A549 (cell line): ENCODE data around the gene INPPL1. TPM values are rescaled to one million over a fixed set of nuclear protein-coding genes. Genes with fewer than 3 reads are reported as not detected.
"Not testable (repeated sequence)": the region's sequence is repeated elsewhere in the genome, so short reads cannot be mapped to it uniquely, and the experiment has no call there.

ENCODE experiments used
- ATAC-seq, 2 experiments: fragments of 200-7000 bp in 1 of 2; fragments of >200 bp in 1 of 2; cut with Nextera tagmentation in 1 of 2; cut with Tn5 transposase in 1 of 2; 3 replicates each; pipeline versions ENCODE4 v1.8.0 to v1.9.1; 2018 to 2020; ENCODE audit warnings: mild to moderate bottlenecking in 1 of 2, moderate library complexity in 1 of 2
- CTCF ChIA-PET: fragments of 300-600 bp; sonication (Branson Sonifier 250); formaldehyde crosslinking; extraction: SDS; loops from one replicate; lab custom pipeline; 2021; ENCODE audit warnings: antibody characterized with exemption, inconsistent platforms; lab: Yijun Ruan, JAX
- POLR2A ChIA-PET: fragments of 350-600 bp; formaldehyde crosslinking; extraction: SDS; loops from one replicate; lab custom pipeline; 2021; ENCODE audit warnings: antibody characterized with exemption, inconsistent platforms; lab: Yijun Ruan, JAX
- DNase-seq, 2 experiments: peaks; one replicate each; pipeline versions ENCODE4 v3.0.0 to v3.0.0-alpha.2; 2011 to 2016; ENCODE audit warnings: low read depth in 1 of 2, low spot score in 1 of 2
- FAIRE-seq: peaks from 2 replicates; lab custom pipeline; 2011; peaks lifted over from hg19 to GRCh38; lab: Jason Lieb, UNC
- H3K27ac ChIP-seq, 2 experiments: fragments of >200 bp; sonication (Bioruptor Twin); formaldehyde crosslinking; 3 replicates each; pipeline ENCODE4 v1.5.1; 2016 to 2017
- H3K4me1 ChIP-seq: fragments of >200 bp; sonication (Bioruptor Twin); formaldehyde crosslinking; 3 replicates; pipeline ENCODE4 v1.6.1; 2016
- H3K4me2 ChIP-seq: fragments of >200 bp; sonication (Bioruptor Twin); formaldehyde crosslinking; 3 replicates; pipeline ENCODE4 v1.6.1; 2016
- H3K4me3 ChIP-seq: fragments of >200 bp; sonication (Bioruptor Twin); formaldehyde crosslinking; 3 replicates; pipeline ENCODE4 v1.5.1; 2016
- H3K9me3 ChIP-seq: fragments of >200 bp; sonication (Bioruptor Twin); formaldehyde crosslinking; 3 replicates; pipeline ENCODE4 v1.6.1; 2016
- ATOH8 ChIP-seq: fragments of 250-450 bp; sonication (Bioruptor Pico); IDR thresholded peaks from 2 replicates; pipeline ENCODE4 v1.5.0; 2020; ENCODE audit warnings: low read depth, mild to moderate bottlenecking, moderate library complexity
- BHLHE40 ChIP-seq: IDR thresholded peaks from 2 replicates; pipeline ENCODE4 v1.6.1; 2012; ENCODE audit warnings: low read depth, low read length, inconsistent platforms
- CBX2 ChIP-seq: fragments of 200-600 bp; sonication (generic); IDR thresholded peaks from 2 replicates; pipeline ENCODE4 v1.6.1; 2016; ENCODE audit warnings: low read depth, mild to moderate bottlenecking, borderline replicate concordance
- EHF ChIP-seq: fragments of 250-450 bp; sonication (Bioruptor Pico); IDR thresholded peaks from 2 replicates; pipeline ENCODE4 v1.5.0; 2020; ENCODE audit warnings: mild to moderate bottlenecking
- EP300 ChIP-seq, 2 experiments: fragments of >200 bp; sonication (Bioruptor Twin); formaldehyde crosslinking; IDR thresholded peaks; 2 replicates in 1 of 2; 3 replicates in 1 of 2; pipeline ENCODE4 v1.6.1; 2016 to 2017
- FOXS1 ChIP-seq: fragments of 250-450 bp; sonication (Bioruptor Pico); IDR thresholded peaks from 2 replicates; pipeline ENCODE4 v1.5.0; 2020; ENCODE audit warnings: mild to moderate bottlenecking, moderate library complexity
- HEYL ChIP-seq: fragments of 250-450 bp; sonication (Bioruptor Pico); IDR thresholded peaks from 2 replicates; pipeline ENCODE4 v1.8.0; 2021; ENCODE audit warnings: mild to moderate bottlenecking, moderate library complexity
- NPAS2 ChIP-seq: fragments of 250-450 bp; sonication (Bioruptor Pico); IDR thresholded peaks from 2 replicates; pipeline ENCODE4 v1.8.0; 2022; ENCODE audit warnings: mild to moderate bottlenecking, moderate library complexity, borderline replicate concordance
- PBX3 ChIP-seq: IDR thresholded peaks from 2 replicates; pipeline ENCODE4 v1.6.1; 2012
- POLR2AphosphoS2 ChIP-seq: conservative IDR thresholded peaks from 2 replicates; pipeline ENCODE4 v1.6.1; 2012; ENCODE audit warnings: low read length, improper control_type of control experiment, inconsistent platforms
- RARB ChIP-seq: fragments of 250-450 bp; sonication (Bioruptor Pico); IDR thresholded peaks from 2 replicates; pipeline ENCODE4 v1.8.0; 2021; ENCODE audit warnings: mild to moderate bottlenecking, moderate library complexity
- USF2 ChIP-seq: fragments of 450-650 bp; IDR thresholded peaks from 2 replicates; pipeline ENCODE4 v1.6.1; 2014; ENCODE audit warnings: antibody characterized with exemption
- WGBS: methylation state at CpG from one replicate; pipeline ENCODE4 v1.1.6; 2017; ENCODE audit errors: missing lambda C conversion rate; 5-methylcytosine and 5-hydroxymethylcytosine counted together
- polyA plus RNA-seq, 4 experiments: library from polyadenylated mRNA; depleted of rRNA in 3 of 4; stranded (reverse); fragments of >200 nt; fragmentation: RNase III in 1 of 4; extraction: RNeasy Plus Mini Kit Qiagen cat#74134 plus additional on column Dnase treatment in 1 of 4; gene quantifications; 2 replicates in 3 of 4; 3 replicates in 1 of 4; pipeline ENCODE4 v1.2.3, GENCODE V29; 2011 to 2017

The INPPL1 gene
- polyA plus RNA-seq, 2 of the 4 experiments (the other 2 are of a cell fraction), result 67.4 to 103 TPM

DNA sequence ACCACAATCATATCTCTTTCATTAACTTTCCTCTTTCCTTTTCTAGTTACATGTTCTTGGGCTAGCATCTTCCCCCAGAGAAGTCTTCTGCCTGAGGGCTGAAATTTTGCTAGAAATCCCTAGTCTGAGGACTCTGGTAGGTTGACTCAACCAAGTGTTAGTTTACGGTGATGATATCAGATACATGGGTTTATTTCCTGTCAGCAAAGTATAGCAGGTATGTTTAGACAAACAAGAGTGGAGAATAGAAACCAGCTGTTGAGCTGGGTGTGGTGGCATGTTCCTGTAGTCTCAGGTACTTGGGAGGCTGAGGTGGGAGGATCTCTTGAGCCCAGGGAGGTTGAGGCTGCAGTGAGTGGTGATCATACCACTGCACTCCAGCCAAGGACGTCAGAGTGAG is 21.4 kb upstream of the INPPL1 start:
- WGBS, result 48% methylated on average over 2 of the region's 2 CpGs
- no peak overlapping the region for H3K4me3 ChIP-seq
- FAIRE-seq (no peak), ATAC-seq (no peak), DNase-seq (no peak)
- CTCF ChIA-PET, result interaction anchor here (2.0 kb wide), 1 partner anchor 20 kb away, joined by 6 read pairs; no protein-coding TSS in a partner anchor
- TF ChIP-seq EP300 (IDR thresholded peaks at IDR 0.05), result no peak
- H3K4me1 ChIP-seq, result no peaks in the 10 kb centered on the region
- POLR2A ChIA-PET, result no interaction called here
- no peaks in the 10 kb centered on the region for H3K9me3 ChIP-seq
- H3K4me2 ChIP-seq, result no peak overlapping the region
- H3K27ac ChIP-seq, result no peak overlapping the region

GRCh38 chr11:72204886-72205285 is 19.7 kb upstream of the INPPL1 start:
- FAIRE-seq, result no peak
- no peak overlapping the region for H3K27ac ChIP-seq
- TF ChIP-seq USF2 (no peak), POLR2AphosphoS2 (no peak), EHF (no peak), ATOH8 (no peak), RARB (CRISPR knock-in tag) (no peak), FOXS1 (CRISPR knock-in tag) (no peak), NPAS2 (CRISPR knock-in tag) (no peak)
- H3K4me3 ChIP-seq, result no peak overlapping the region
- ATAC-seq, result no peak
- H3K4me2 ChIP-seq, result no peak overlapping the region
- DNase-seq, result no peak
- ChIA-PET CTCF (interaction anchor here (0.6 to 1.1 kb wide), 5 partner anchors 15 to 387 kb away, joined by 3 to 4 read pairs (median 3); no protein-coding TSS in a partner anchor), POLR2A (no interaction called here)
- H3K9me3 ChIP-seq, result peaks cover 6% of the 10 kb centered on the region; the same call in 1 of the 3 replicates
- H3K4me1 ChIP-seq, result no peaks in the 10 kb centered on the region

GRCh38 chr11:72206794-72207193 is 17.8 kb upstream of the INPPL1 start:
- 73% methylated on average over 2 of the region's 2 CpGs for WGBS
- H3K27ac ChIP-seq, FAIRE-seq, DNase-seq, H3K4me3 ChIP-seq, H3K4me2 ChIP-seq, POLR2A ChIA-PET, ATAC-seq, H3K4me1 ChIP-seq: not testable (repeated sequence)
- peaks cover 13% of the 10 kb centered on the region; the same call in 1 of the 3 replicates for H3K9me3 ChIP-seq
- CTCF ChIA-PET, result interaction anchor here (0.7 to 2.1 kb wide), 5 partner anchors 16 to 161 kb away, joined by 3 to 11 read pairs (median 3); no protein-coding TSS in a partner anchor

DNA sequence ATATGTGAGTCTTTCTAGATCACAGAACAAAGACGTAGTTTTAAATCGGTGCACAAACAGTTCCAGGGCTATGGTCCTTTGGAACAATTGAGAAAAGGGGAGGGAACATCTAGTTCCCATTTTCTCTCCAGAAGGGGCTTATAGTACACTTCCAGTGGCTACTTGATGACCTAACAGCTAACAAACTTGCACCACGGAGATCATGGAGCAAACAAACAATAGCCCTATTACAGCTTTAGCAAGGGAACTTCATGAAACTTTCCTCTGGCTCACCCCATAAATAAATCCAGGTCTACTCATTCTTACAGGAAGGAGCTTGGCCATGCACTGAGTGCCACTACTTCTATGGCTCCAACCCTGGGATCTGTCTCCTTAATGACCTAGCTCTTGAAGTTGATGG is 16.3 kb upstream of the INPPL1 start:
- Histone ChIP-seq H3K4me3 (no peak overlapping the region), H3K9me3 (peaks cover 13% of the 10 kb centered on the region; the same call in 1 of the 3 replicates), H3K27ac (no peak overlapping the region), H3K4me1 (no peaks in the 10 kb centered on the region), H3K4me2 (no peak overlapping the region)
- ChIA-PET CTCF (interaction anchor here (0.6 to 1.9 kb wide), 4 partner anchors 15 to 228 kb away, joined by 3 to 7 read pairs (median 3); no protein-coding TSS in a partner anchor), POLR2A (interaction anchor here (1.2 kb wide), 1 partner anchor 15 kb away, joined by 4 read pairs; no protein-coding TSS in a partner anchor)
- WGBS, result 64% methylated on average over 3 of the region's 3 CpGs
- ATAC-seq, result no peak
- TF ChIP-seq BHLHE40 (no peak), HEYL (CRISPR knock-in tag) (no peak), PBX3 (no peak)
- TF ChIP-seq, all 56 proteins: peak for 0
- FAIRE-seq (no peak), DNase-seq (no peak)

GRCh38 chr11:72209101-72209500 is 15.5 kb upstream of the INPPL1 start:
- ChIA-PET CTCF (interaction anchor here (0.7 to 1.9 kb wide), 2 partner anchors 14 to 18 kb away, joined by 3 to 7 read pairs; no protein-coding TSS in a partner anchor), POLR2A (interaction anchor here (1.2 kb wide), 1 partner anchor 14 kb away, joined by 4 read pairs; no protein-coding TSS in a partner anchor)
- 57% methylated on average over 4 of the region's 4 CpGs for WGBS
- no peak for DNase-seq
- ATAC-seq, result no peak
- Histone ChIP-seq H3K9me3 (peaks cover 13% of the 10 kb centered on the region; the same call in 1 of the 3 replicates), H3K4me2 (no peak overlapping the region), H3K4me3 (no peak overlapping the region), H3K4me1 (no peaks in the 10 kb centered on the region), H3K27ac (no peak overlapping the region)
- no peak for TF ChIP-seq CBX2
- FAIRE-seq, result no peak
